Renal cortical epithelial cell (primary cell): Measurements from ENCODE around the gene RGR. TPM values are rescaled to one million over a fixed set of nuclear protein-coding genes. Genes with fewer than 3 reads are reported as not detected.

Experiments used
- DNase-seq: peaks from one replicate; pipeline ENCODE4 v3.0.0-alpha.2; 2011; ENCODE audit warnings: low read depth
- total RNA-seq: library from RNA; depleted of rRNA; stranded (reverse); fragments of >200 nt; gene quantifications from 2 replicates; pipeline ENCODE4 v1.2.3, GENCODE V29; 2014

Gene RGR, protein sequence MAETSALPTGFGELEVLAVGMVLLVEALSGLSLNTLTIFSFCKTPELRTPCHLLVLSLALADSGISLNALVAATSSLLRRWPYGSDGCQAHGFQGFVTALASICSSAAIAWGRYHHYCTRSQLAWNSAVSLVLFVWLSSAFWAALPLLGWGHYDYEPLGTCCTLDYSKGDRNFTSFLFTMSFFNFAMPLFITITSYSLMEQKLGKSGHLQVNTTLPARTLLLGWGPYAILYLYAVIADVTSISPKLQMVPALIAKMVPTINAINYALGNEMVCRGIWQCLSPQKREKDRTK
- not detected in 2 replicates for total RNA-seq

DNA sequence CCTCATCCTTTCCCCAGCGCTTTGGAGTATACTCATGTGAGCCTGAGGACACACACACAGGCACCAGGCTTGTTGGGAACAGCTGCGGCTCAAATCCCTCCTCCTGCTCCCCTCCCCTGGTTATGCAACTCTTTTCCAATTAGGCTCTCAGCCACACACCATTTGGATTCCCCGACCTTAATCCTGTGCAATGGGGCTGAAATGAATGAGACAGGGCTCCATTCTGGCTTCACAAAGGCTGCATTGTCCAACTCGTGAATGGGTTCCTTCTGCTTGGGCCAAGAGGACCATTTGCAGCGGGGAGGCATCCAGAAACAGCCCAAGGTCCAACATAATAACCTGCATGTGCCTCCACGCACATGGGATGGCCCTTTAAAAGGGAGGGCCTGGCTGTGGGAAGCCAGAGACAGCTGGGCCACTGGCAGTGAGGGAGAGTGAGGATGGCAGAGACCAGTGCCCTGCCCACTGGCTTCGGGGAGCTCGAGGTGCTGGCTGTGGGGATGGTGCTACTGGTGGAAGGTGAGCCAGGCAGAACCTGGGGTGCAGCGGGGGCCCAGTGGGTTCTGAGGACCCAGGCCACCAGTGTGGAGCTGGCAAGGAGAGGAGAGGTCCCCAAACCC, at the start of gene RGR:
Gene RGR, plus strand, starts transcription at position 403 of the 620 bp plus-strand sequence. Its CDS starts 38 bp downstream, at position 441.
- no peak for DNase-seq

DNA sequence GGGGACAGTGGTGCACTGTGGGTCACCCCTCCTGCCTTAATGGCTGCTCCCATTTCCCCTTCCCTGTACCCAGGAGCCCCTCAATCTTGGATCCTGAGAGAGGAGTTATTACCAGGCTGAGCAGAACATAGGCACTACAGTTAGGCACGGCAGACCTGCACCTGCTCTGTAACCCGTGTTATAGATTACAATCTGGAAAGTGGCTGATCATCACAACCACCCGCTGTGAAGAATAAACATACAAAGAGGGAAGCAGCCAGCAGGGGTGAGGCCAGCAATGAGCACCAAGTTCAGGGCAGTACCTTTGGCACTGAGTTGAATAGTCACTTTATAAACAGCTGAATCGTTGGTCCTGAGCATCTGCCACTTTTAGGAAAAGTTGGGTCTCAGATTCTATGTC, 48.8 kb upstream of the RGR start:
- DNase-seq = no peak

DNA sequence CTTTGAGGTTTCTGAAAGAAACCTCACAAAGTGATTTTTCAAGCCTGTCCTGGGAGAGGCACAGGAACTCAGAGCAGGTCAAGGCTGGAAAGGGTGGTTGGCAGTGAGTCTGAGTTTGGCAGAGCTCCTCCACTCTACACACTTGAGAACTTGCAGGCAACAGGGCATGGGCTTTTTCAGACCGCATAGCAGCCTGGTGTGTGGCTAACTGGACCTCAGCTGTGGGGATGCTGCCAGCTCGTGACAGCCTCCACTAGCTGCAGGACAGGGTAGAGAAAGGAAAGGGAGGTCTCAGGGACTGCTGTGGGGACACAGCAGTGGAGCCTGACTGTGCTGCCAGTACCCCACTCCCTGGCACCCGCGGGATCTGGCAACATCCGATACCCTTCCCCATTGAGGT, 47.9 kb upstream of the RGR start:
- DNase-seq = no peak

DNA sequence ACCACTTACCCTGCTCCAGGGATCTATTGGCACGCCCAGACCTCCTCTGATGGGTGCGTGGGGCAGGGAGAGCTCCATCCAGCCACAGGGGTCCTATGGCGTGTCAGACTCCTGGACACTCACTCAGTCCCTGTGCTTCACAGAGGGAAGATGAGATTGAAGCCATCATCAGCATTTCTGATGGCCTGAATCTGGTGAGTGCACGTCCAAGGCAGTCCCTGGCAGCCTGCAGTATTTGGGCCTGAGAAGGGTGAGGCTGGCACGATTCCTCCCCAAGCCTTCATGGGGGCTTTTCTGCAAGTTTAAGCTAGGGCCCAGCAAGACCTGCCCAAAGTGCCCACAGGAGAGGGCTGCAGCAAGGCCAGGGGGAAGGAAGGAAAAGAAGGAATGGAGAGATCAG, 47.2 kb upstream of the RGR start:
- no peak for DNase-seq

DNA sequence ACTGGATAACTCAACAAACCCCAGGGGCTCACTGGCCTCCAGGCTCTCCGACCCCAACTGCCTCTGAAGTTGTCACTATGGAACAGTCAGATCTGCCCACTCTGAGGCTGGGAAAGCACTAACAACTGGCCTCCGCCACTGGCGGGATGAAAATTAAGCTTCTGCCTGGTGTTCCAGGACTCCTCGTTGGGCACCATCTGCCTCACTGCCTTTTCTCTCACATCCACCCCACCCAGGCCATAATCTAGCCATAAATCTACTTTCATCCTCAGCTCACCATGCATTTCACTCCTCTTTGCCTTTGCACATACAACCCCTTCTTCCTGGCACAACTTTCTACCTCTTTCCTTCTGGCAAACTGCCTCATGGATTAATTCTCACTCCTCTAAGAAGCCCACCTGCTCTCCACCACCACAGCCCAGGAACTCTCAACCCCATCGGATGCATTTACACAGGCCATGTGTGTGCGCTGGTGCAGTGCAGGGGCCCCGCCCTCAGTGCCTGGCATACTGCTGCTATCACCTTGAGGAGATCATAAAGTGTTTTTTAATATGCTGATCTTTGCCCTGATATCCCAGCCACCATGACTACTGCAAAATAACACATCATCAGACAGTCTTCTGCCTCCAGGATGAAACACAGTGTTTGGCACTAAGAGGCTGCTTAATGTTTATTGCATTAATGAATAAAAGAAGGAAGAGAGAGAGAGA, 46.5 kb upstream of the RGR start:
- DNase-seq = no peak

DNA sequence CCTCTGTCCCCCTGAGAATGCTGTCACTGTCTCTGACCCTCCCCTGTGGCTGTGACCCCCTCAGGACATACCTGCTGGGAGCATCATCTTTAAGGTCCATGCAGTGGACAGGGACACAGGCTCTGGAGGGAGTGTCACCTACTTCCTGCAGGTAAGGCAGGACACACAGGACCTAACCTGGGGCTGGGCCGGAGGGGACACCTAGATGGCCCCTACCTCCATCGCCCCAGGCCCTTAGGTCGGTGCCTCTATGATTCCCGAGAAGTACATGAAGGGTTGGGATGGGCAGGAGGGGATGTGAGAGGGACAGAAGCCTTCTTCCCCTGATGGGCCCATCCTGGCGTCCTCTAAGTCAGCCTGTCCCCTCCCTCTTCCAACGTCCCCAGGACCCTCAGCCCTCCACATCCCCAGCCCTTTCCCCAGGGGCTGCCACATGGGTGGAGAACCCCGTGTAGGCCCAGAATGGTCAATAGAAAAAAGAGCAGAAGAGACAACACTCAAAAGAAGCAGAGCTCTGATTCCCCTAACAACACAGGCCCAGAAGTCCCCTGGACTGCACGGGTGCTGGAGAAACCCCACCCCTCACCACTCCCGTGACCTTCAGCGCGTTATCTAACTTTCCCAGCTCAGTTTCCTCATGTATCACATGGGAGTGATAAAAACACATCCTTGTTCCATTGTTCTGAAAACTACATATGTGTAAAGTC, 44.2 kb upstream of the RGR start:
- no peak for DNase-seq

DNA sequence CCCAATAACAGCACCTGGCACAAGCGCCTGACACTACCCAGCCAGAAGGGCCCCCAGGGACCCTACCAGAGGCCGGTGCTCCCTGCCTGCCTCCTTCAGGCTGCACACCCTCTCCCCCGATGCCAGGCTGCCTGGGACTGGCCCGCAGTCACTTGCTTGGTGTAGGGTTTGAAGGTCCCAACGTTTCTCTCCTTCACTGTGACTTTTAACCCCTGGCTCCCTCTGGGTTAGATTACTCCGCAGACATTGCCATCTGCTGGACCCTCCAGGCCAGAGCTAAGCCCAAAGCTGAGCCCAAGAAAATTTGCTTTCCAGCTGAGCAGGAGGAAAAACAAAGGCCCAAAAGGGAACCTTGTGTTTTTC, 43.6 kb upstream of the RGR start:
- no peak for DNase-seq

DNA sequence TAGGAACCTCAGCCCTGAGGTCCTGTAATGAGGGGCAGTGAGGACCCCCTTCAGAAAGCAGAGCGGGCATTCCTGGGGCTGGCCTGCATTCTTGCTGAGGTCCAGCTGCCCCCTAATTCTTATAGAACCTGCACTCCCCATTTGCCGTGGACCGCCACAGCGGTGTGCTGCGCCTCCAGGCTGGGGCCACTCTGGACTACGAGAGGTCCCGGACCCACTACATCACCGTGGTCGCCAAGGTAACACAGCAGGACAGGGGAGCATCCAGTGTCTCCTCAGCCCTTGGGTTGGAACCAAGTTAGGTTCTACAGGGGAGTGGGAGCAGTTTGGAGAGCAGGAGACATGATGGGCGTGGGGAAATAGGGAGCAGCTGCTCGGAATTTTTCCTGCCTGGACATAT, 43.2 kb upstream of the RGR start:
- no peak for DNase-seq

DNA sequence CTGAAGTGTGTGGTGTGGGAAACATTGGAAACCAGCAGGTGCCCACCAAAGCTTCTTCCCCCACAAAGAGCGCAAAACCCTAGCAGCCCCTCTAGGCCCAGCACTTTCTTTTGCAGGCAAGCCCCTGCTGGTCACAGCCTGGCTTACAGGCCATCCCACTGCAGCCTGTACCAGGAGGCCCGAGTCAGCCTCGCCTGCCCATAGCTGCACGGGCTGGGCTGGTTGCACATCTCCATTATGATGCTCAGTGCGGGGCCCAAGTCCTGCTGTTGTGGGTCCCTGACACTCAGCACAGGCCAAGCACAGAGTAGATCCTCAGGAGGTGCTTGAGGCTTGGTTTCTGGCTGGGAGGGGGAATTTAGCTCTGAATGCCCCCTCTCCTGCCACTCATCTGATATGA, 42.5 kb upstream of the RGR start:
- no peak for DNase-seq

DNA sequence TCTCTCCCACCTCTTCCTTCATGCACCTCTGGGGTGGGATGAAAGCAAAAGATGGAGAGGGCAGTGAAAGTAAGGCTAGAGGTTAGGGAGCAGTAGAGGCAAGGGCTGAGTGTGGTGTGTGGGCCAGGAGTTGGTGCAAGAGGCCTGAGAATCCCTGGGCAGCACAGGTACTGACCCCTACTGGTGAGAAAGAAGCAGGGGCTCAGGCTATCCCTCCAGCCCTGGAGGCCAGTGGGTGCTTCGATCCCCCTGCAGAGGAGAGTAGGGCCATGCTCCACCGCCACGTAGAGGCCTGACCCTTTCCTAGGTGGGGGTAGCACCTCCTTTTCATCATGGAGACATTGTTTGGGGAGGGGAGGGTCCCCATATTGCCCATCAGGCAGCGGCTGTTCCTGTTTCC, 40.7 kb upstream of the RGR start:
- DNase-seq = peak; percentile 13

DNA sequence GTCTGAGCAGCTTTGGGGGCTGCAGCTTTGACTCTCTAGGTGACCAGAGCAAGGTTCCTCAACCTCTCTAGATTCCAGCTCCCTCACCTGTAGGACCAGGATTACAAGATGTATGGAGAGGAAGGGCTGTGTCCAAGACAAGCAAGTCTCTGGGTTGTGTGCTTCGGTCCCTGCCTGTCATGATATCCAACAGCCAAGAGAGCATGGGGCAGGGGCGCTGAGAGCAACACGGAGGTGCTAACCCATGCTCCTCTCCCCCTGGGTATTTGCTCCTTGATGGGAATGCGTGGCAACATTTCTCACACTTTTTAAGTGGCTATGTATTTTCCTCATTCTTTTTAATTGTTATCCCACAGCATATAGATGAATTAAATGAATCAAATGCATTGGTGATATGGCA, 40.2 kb upstream of the RGR start:
- DNase-seq = no peak

DNA sequence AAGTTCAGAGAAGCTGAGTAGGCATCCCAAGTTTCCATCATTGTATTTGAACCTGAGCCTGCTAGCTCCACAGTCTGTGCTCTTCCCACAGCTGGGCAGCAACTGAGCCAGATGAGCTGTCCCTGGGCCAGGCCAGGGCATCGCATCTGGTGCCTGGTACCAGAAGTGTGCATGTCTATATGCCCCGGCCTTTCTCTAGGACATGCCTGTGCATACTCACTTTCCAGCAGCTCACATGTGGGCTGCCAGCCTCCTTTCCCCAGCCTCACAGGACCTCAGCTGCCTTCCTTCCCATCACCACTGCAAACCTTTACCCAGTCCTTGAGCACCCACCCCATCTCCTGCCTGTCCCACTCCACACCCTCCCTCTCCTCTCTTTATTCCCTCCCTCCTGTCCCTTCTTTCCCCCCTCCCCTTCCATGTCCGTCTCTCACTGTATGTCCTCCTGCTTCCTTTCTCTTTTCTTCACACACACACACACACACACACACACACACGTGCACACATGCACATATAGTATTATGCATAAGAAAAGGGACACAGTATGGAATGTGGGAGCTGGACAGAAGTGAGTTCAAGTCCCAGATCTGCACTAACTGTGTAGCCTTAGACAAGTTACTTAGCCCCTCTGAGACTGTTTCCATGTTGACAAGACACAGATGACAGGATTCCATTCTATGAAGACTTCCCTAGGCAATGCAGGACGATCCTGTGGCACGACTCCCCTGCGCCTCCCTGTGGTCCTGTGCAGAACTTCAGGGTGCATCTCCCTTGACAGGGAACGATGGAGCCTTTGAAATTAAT, 39.6 kb upstream of the RGR start:
- peak; percentile 50 for DNase-seq

DNA sequence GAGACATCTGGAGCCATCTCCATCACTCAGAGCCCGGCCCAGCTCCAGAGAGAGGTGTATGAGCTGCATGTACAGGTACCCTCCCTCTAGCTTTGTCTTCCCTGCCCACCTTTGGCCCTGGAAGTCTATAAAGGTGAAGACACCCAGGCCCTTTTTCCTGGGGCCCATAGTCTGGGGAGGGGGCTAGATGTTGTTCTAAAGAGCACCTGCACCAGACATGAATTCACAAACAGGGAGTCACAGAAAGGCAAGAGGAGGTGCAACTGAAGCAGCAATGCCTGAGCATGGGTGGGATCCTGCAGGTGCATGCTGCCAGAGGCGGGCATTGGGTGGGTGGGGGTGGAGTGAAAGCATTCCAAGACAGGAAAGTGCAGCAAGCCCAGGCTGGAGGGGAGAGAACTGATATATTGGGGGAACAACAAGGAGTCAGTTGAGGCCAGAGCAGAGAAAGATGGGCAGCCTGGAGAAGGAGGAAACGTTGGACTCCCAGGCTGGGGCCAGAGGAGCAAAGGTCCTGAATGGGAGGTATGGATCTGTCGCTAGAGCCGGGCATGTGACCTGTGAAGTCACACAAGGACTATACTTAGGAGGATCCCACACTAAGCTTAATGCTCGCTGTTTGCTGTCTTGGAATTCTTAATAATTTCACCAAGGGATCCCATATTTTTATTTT, 38.9 kb upstream of the RGR start:
- DNase-seq = no peak

DNA sequence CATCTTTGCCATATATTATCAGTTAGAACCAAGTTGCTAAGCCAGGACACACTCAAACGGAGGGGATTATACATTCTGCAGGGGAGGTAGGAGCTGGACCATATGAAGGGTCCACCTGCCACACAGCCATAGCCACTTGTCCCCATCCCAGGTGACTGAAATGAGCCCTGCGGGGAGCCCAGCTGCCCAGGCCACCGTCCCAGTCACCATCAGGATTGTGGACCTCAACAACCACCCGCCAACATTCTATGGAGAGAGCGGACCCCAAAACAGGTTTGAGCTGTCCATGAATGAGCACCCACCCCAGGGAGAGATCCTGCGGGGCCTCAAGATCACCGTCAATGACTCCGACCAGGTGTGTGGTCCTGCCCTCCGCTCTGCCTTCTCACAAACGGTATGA, 36.8 kb upstream of the RGR start:
- no peak for DNase-seq

DNA sequence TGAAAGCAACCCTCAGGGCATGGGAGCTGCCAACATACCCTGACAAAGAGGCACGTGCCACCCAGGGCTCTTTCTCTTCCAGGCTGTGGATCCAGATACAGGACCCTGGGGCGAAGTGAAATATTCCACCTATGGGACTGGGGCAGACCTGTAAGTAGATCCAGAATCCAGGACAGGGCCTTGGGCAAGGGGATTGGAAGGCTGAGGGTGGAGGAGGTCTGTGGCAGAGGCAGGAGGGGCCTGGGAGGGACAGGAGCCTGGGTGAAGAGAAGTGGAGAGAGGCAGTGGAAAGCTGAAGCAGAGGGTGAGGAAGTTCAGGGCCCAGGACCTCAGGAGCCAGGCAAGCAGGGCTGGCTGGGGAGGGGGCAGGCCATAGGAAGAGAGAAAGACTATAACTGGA, 33.3 kb upstream of the RGR start:
- DNase-seq = no peak

DNA sequence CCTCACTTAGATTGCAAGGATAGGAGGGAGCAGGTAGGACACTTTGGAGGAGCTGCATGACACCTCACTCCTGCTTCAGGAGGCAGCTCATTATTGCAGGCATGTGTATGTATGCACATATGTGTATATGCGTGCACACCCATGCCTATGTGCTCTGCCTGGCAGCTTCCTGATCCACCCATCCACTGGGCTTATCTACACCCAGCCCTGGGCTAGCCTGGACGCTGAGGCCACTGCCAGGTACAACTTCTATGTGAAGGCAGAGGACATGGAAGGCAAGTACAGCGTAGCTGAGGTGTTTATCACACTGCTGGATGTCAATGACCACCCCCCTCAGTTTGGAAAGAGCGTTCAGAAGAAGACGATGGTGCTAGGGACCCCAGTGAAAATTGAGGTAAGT, 32.8 kb upstream of the RGR start:
- no peak for DNase-seq

DNA sequence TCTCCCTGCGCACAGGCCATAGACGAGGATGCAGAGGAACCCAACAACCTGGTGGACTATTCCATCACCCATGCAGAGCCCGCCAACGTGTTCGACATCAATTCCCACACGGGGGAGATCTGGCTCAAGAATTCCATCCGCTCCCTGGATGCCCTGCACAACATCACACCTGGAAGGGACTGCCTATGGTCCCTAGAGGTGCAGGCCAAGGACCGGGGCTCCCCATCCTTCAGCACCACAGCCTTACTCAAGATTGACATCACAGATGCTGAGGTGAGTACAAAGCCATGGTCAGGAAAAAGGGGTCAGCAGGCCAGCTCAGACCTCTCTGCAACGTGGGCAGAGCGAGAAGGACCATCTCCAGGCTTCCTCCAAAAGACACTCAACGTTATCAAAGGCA, 31.8 kb upstream of the RGR start:
- DNase-seq = no peak

DNA sequence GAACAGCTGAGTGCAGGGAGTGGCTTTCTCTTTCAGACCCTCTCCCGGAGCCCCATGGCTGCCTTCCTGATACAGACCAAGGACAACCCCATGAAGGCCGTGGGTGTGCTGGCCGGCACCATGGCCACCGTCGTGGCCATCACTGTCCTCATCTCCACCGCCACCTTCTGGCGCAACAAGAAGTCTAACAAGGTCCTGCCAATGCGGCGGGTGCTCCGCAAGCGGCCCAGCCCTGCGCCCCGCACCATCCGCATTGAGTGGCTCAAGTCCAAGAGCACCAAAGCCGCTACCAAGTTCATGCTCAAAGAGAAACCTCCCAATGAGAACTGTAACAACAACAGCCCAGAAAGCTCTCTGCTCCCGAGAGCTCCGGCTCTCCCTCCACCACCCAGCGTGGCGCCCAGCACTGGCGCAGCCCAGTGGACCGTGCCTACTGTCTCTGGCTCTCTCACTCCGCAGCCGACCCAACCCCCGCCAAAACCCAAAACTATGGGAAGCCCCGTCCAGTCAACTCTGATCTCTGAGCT, 30.7 kb upstream of the RGR start:
- DNase-seq = no peak

DNA sequence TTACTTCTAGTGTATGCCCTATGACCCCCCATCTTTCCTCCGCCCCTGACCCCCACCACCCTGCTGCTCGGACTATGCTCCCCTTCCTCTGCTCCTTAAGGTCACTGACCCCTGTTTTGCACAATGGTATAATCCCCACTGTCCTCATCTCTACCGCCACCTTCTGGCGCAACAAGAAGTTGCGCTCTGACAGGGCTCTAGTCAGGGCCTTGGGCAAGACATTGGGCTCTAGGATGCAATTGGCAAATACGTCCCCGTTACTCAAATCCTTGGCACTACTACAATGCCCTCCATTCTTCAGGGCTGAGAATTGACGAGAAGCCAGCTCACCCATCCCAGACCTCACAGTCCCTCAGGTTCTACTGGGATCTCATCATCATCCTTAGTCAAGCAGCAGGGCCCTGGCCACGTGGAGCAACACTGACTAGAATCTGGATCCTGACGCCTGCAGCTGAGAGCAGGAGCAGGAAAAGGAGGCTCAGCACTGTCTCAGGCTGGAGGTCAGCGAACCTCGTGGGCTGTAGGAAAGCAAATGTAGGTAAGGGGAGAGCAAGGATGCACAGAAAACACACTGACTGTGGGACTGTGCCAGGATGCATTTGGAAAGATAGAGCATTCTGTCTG, 30.1 kb upstream of the RGR start:
- DNase-seq = peak; percentile 7

DNA sequence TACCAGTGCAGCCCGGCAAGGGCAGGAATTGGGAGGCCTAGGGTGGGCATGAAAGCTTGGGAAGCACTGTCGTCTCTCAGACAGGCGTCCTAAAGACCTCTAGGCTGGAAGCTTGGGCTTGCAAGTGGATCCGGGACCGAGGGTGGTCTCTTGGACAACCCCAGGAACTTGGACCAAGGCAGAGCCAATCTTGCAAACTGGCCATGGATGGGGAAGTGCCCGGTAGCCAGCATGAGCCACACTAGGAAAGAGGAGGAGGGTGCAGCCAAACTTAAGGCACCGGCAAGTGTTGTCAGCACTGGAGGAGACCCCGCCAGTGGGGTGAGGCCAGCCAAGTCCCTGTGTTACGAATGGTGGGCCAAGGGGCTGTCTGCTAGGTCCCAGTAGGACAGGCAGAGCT, 28.0 kb upstream of the RGR start:
- no peak for DNase-seq

DNA sequence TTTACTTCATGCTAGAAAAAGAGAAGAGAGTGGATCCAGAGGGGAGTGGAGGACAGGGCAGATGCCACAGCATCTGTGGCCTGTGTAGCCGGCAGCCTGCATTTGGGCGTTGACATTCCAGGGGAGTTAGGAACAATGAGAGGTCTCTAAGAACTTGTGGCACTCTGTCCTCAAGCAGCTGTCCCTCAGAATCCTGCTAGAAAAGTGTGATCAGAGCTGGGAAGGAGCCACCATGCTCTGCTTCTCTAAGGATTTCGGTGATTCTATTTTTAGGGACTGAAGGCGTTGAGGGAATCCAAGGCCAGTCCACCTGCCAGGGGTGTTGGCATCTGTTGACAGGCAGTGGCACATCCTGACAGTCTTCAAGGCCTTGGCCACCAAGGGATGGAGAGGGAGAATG, 27.1 kb upstream of the RGR start:
- no peak for DNase-seq
